RWPE2 (cell line): ENCODE measurements around the gene PDIA3.

Experiments
- ATAC-seq: fragments of 200-7000 bp; cut with Tn5 transposase; 3 replicates; pipeline ENCODE4 v1.9.1; 2021; ENCODE audit warnings: low read depth
- DNase-seq: peaks from one replicate; pipeline ENCODE4 v3.0.0-alpha.2; 2020; ENCODE audit warnings: low spot score
- H3K27ac ChIP-seq: fragments of 450-650 bp; 2 replicates; pipeline ENCODE4 v1.5.1; 2017; ENCODE audit warnings: mild to moderate bottlenecking; ENCODE audit not compliant: poor library complexity, severe bottlenecking
- H3K27me3 ChIP-seq: fragments of 250-450 bp; sonication (Bioruptor Pico); 2 replicates; pipeline ENCODE4 v1.5.1; 2021; ENCODE audit warnings: mild to moderate bottlenecking, moderate library complexity; ENCODE audit not compliant: insufficient read depth, poor library complexity, severe bottlenecking
- H3K36me3 ChIP-seq: fragments of 250-450 bp; sonication (Bioruptor Pico); 2 replicates; pipeline ENCODE4 v1.5.1; 2020; ENCODE audit warnings: low read depth, mild to moderate bottlenecking, moderate library complexity
- H3K4me1 ChIP-seq: fragments of 250-450 bp; sonication (Bioruptor Pico); 2 replicates; pipeline ENCODE4 v1.5.1; 2021; ENCODE audit warnings: mild to moderate bottlenecking, moderate library complexity; ENCODE audit not compliant: insufficient read depth, poor library complexity, severe bottlenecking
- H3K4me3 ChIP-seq: fragments of 250-450 bp; sonication (Bioruptor Pico); 2 replicates; pipeline ENCODE4 v1.5.1; 2021; ENCODE audit warnings: mild to moderate bottlenecking, moderate library complexity; ENCODE audit not compliant: severe bottlenecking
- H3K9me3 ChIP-seq: fragments of 250-450 bp; sonication (Bioruptor Pico); 2 replicates; pipeline ENCODE4 v1.5.1; 2021; ENCODE audit warnings: mild to moderate bottlenecking, moderate library complexity; ENCODE audit not compliant: severe bottlenecking
- TF ChIP-seq, protein P1 (sequence below): fragments of 450-650 bp; IDR thresholded peaks from one replicate; pipeline ENCODE4 v1.5.1; 2017; ENCODE audit warnings: mild to moderate bottlenecking, moderate library complexity; ENCODE audit not compliant: poor library complexity, severe bottlenecking

PDIA3 gene

GRCh38 chr15:43777267-43777914 lies 31.2 kb downstream of the PDIA3 start:
- TF ChIP-seq, protein P1, sequence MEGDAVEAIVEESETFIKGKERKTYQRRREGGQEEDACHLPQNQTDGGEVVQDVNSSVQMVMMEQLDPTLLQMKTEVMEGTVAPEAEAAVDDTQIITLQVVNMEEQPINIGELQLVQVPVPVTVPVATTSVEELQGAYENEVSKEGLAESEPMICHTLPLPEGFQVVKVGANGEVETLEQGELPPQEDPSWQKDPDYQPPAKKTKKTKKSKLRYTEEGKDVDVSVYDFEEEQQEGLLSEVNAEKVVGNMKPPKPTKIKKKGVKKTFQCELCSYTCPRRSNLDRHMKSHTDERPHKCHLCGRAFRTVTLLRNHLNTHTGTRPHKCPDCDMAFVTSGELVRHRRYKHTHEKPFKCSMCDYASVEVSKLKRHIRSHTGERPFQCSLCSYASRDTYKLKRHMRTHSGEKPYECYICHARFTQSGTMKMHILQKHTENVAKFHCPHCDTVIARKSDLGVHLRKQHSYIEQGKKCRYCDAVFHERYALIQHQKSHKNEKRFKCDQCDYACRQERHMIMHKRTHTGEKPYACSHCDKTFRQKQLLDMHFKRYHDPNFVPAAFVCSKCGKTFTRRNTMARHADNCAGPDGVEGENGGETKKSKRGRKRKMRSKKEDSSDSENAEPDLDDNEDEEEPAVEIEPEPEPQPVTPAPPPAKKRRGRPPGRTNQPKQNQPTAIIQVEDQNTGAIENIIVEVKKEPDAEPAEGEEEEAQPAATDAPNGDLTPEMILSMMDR = peak; percentile 98
- H3K4me3 ChIP-seq = peak overlapping the region; percentile 46
- peak overlapping the region; percentile 47 for H3K27ac ChIP-seq
- no peaks in the 10 kb centered on the region for H3K9me3 ChIP-seq
- H3K27me3 ChIP-seq = no peaks in the 10 kb centered on the region
- peaks cover 15% of the 10 kb centered on the region for H3K36me3 ChIP-seq
- H3K4me1 ChIP-seq = no peaks in the 10 kb centered on the region
- ATAC-seq (peak; percentile 66), DNase-seq (peak; percentile 90)

- H3K9me3 ChIP-seq = no peaks in the 10 kb centered on the region
- DNase-seq (no peak), ATAC-seq (no peak)
- TF ChIP-seq, protein P1 = no peak
- H3K27ac ChIP-seq = no peak overlapping the region
- H3K27me3 ChIP-seq = no peaks in the 10 kb centered on the region
- peaks cover 5% of the 10 kb centered on the region; the same call in 1 of the 2 replicates for H3K36me3 ChIP-seq
- H3K4me1 ChIP-seq = no peaks in the 10 kb centered on the region
- no peak overlapping the region for H3K4me3 ChIP-seq
Measured at GRCh38 chr15:43779016-43779415, 32.8 kb downstream of the PDIA3 start.

GRCh38 chr15:43789409-43789808 lies 43.2 kb downstream of the PDIA3 start:
- DNase-seq (no peak), ATAC-seq (no peak)
- TF ChIP-seq, protein P1 = no peak
- no peaks in the 10 kb centered on the region for H3K27me3 ChIP-seq
- H3K9me3 ChIP-seq = no peaks in the 10 kb centered on the region
- no peaks in the 10 kb centered on the region for H3K4me1 ChIP-seq
- H3K27ac ChIP-seq = no peak overlapping the region
- no peak overlapping the region for H3K4me3 ChIP-seq
- peaks cover 14% of the 10 kb centered on the region for H3K36me3 ChIP-seq

GRCh38 chr15:43791993-43792760 lies 45.9 kb downstream of the PDIA3 start, which contains the start of gene SERF2:
Gene SERF2, plus strand, starts transcription at chr15:43792320. Its CDS starts 57 bp downstream, at chr15:43792377.
- DNase-seq (peak; percentile 100), ATAC-seq (peak; percentile 92)
- Histone ChIP-seq H3K9me3 (no peaks in the 10 kb centered on the region), H3K27me3 (no peaks in the 10 kb centered on the region), H3K4me1 (no peaks in the 10 kb centered on the region), H3K27ac (peak within 1 kb of the TSS; percentile 67), H3K4me3 (peak within 1 kb of the TSS; percentile 89), H3K36me3 (peaks cover 39% of the 10 kb centered on the region)
- TF ChIP-seq, protein P1 = no peak
